Vagina (tissue), 2 donors: ENCODE measurements around the gene DGKG.

Experiments
- CTCF ChIP-seq, 3 experiments: fragments of 450-650 bp in 2 of 3; fragments of 200-600 bp in 1 of 3; sonication (generic) in 1 of 3; IDR thresholded peaks; one replicate each; pipeline ENCODE4 v1.5.1; 2017 to 2019; ENCODE audit warnings: antibody characterized with exemption in 3 of 3, mild to moderate bottlenecking in 2 of 3, moderate library complexity in 2 of 3
- POLR2AphosphoS5 ChIP-seq, 2 donors: sonication (generic); formaldehyde crosslinking; IDR thresholded peaks; one replicate each; pipeline ENCODE4 v1.9.0; 2017; ENCODE audit warnings: antibody characterized with exemption in 2 of 2, mild to moderate bottlenecking in 2 of 2, low read depth in 1 of 2; ENCODE audit not compliant: insufficient read depth in 1 of 2

DNA sequence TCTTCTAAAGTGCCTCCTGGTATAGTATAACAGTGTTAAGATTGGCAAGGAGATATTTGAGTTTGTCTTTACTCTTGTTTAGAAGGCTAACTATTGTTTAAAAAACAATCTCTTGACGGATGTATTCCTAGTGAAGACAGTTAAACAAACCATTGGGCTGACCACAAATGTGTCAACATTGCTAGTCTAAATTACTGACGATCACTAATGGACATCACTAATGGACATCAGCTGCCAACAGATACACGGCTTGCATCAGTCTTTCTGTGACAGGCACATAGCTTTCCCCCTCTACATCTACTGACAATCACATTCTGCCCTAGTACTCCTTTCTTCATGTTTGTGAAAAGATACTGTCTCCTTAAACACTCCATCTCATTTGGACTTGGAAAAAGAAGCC lies 196.0 kb downstream of the DGKG start:
- no peak for TF ChIP-seq CTCF (IDR thresholded peaks at IDR 0.05)
- no peak for TF ChIP-seq POLR2AphosphoS5 (IDR thresholded peaks at IDR 0.05; ENCODE audit: insufficient read depth in 1 of 2, low read depth in 1 of 2)
